ENCODE data around the gene PXK. TPM values are rescaled to one million over a fixed set of nuclear protein-coding genes. Genes with fewer than 3 reads are reported as not detected.
"Not testable (repeated sequence)": the region's sequence is repeated elsewhere in the genome, so short reads cannot be mapped to it uniquely, and the experiment has no call there.

The PXK gene
- total and polyA plus RNA-seq, 2 donors (not counting 1 experiment from before 2014, with no cell fraction given): 54.6 to 65.2 TPM

GRCh38 chr3:58288011-58288728 is 44.5 kb upstream of the PXK start:
- DNase-seq (ENCODE audit: low read depth in 2 of 2): no peak
- Histone ChIP-seq H3K4me1 (ENCODE audit: control insufficient read depth, extremely low read depth, insufficient read depth, low read length) (no peaks in the 10 kb centered on the region), H3K27me3 (ENCODE audit: control insufficient read depth, insufficient read depth, low read length) (no peaks in the 10 kb centered on the region), H2AFZ (ENCODE audit: low read length) (no peak overlapping the region), H4K20me1 (ENCODE audit: control insufficient read depth, extremely low read depth, insufficient read depth, low read length) (no peaks in the 10 kb centered on the region), H3K79me2 (ENCODE audit: control insufficient read depth, insufficient read depth, low read length) (no peaks in the 10 kb centered on the region), H3K27ac (ENCODE audit: insufficient read depth, low read length) (no peak overlapping the region), H3K4me3 (replicated peaks in 1 of 4; ENCODE audit: control extremely low read depth in 1 of 4, insufficient read depth in 1 of 4, low read depth in 3 of 4, low read length in 4 of 4) (no peak overlapping the region), H3K4me2 (ENCODE audit: extremely low read depth, insufficient read depth, low read length) (no peak overlapping the region), H3K9me3 (ENCODE audit: control insufficient read depth, insufficient read depth, low read depth, low read length) (no peaks in the 10 kb centered on the region), H3K36me3 (ENCODE audit: control insufficient read depth, insufficient read depth, low read length) (no peaks in the 10 kb centered on the region), H3K9ac (ENCODE audit: insufficient read depth, low read length) (no peak overlapping the region)
- TF ChIP-seq, protein P1, sequence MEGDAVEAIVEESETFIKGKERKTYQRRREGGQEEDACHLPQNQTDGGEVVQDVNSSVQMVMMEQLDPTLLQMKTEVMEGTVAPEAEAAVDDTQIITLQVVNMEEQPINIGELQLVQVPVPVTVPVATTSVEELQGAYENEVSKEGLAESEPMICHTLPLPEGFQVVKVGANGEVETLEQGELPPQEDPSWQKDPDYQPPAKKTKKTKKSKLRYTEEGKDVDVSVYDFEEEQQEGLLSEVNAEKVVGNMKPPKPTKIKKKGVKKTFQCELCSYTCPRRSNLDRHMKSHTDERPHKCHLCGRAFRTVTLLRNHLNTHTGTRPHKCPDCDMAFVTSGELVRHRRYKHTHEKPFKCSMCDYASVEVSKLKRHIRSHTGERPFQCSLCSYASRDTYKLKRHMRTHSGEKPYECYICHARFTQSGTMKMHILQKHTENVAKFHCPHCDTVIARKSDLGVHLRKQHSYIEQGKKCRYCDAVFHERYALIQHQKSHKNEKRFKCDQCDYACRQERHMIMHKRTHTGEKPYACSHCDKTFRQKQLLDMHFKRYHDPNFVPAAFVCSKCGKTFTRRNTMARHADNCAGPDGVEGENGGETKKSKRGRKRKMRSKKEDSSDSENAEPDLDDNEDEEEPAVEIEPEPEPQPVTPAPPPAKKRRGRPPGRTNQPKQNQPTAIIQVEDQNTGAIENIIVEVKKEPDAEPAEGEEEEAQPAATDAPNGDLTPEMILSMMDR (conservative IDR thresholded peaks at IDR 0.05 in 1 of 2, IDR thresholded peaks at IDR 0.05 in 1 of 2; ENCODE audit: low read depth in 1 of 2, low read length in 2 of 2): peak in 1 of 2 donors; percentile 4
- no peak for TF ChIP-seq EZH2 (IDR thresholded peaks at IDR 0.05; ENCODE audit: low read length, missing control alignments)

GRCh38 chr3:58288964-58289613 is 43.6 kb upstream of the PXK start:
- H3K4me1 ChIP-seq (ENCODE audit: control insufficient read depth, extremely low read depth, insufficient read depth, low read length); H3K4me3 ChIP-seq (replicated peaks in 1 of 4; ENCODE audit: control extremely low read depth in 1 of 4, insufficient read depth in 1 of 4, low read depth in 3 of 4, low read length in 4 of 4); H3K4me2 ChIP-seq (ENCODE audit: extremely low read depth, insufficient read depth, low read length); H3K79me2 ChIP-seq (ENCODE audit: control insufficient read depth, insufficient read depth, low read length); H3K9me3 ChIP-seq (ENCODE audit: control insufficient read depth, insufficient read depth, low read depth, low read length); H3K27ac ChIP-seq (ENCODE audit: insufficient read depth, low read length); H3K9ac ChIP-seq (ENCODE audit: insufficient read depth, low read length); H4K20me1 ChIP-seq (ENCODE audit: control insufficient read depth, extremely low read depth, insufficient read depth, low read length); H3K36me3 ChIP-seq (ENCODE audit: control insufficient read depth, insufficient read depth, low read length); H3K27me3 ChIP-seq (ENCODE audit: control insufficient read depth, insufficient read depth, low read length); H2AFZ ChIP-seq (ENCODE audit: low read length); DNase-seq (ENCODE audit: low read depth in 2 of 2): not testable (repeated sequence)

GRCh38 chr3:58290446-58290845 is 42.2 kb upstream of the PXK start:
- not testable (repeated sequence) for H3K27me3 ChIP-seq (ENCODE audit: control insufficient read depth, insufficient read depth, low read length); H3K4me3 ChIP-seq (replicated peaks in 1 of 4; ENCODE audit: control extremely low read depth in 1 of 4, insufficient read depth in 1 of 4, low read depth in 3 of 4, low read length in 4 of 4); H3K9ac ChIP-seq (ENCODE audit: insufficient read depth, low read length); H3K4me2 ChIP-seq (ENCODE audit: extremely low read depth, insufficient read depth, low read length); H3K36me3 ChIP-seq (ENCODE audit: control insufficient read depth, insufficient read depth, low read length); H3K9me3 ChIP-seq (ENCODE audit: control insufficient read depth, insufficient read depth, low read depth, low read length); H2AFZ ChIP-seq (ENCODE audit: low read length); DNase-seq (ENCODE audit: low read depth in 2 of 2); H3K4me1 ChIP-seq (ENCODE audit: control insufficient read depth, extremely low read depth, insufficient read depth, low read length); H4K20me1 ChIP-seq (ENCODE audit: control insufficient read depth, extremely low read depth, insufficient read depth, low read length); H3K79me2 ChIP-seq (ENCODE audit: control insufficient read depth, insufficient read depth, low read length); H3K27ac ChIP-seq (ENCODE audit: insufficient read depth, low read length)

Measured in fibroblast of lung (primary cell).